ENCODE results near the gene CSRNP3. TPM values are rescaled to one million over a fixed set of nuclear protein-coding genes. Genes with fewer than 3 reads are reported as not detected.

Gene CSRNP3
- total RNA-seq, 4 donors from 2014 or later = 0.91 to 14.1 (median 1.7) TPM

GRCh38 chr2:165637396-165637795 lies 167.9 kb downstream of the CSRNP3 start:
- 86 to 87% methylated on average over 2 of the region's 2 CpGs for WGBS, 2 donors
- DNase-seq (ENCODE audit: low spot score in 2 of 2) = no peak

DNA sequence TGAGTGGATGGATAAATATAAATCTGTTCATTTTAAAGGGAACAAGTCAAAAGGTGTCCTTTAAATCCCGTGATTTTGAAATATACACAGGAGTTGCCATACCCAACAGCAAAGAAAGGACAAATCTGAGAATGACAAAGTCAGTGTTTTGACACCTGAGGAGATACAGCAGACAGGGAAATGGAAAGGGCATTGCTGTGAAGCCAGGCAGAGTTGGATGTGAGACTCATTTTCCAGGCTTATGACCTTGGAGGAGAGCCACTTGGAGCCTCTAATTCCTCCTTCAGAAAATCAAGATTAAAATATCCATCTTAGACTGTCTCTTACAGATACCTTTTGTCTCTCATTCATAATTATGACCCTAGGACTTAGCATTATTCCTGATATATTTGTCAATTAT lies 170.0 kb downstream of the CSRNP3 start:
- intact Hi-C loops (cut with DNase I; ENCODE audit: low total_unique reads) = no loop called here
- DNase-seq (ENCODE audit: low spot score in 2 of 2) = no peak
- WGBS, 2 donors = 90% methylated on average over 1 of the region's 1 CpG
- no peak overlapping the region for H3K4me3 ChIP-seq (ENCODE audit: low read depth, poor library complexity, severe bottlenecking)
- TF ChIP-seq, protein P1, sequence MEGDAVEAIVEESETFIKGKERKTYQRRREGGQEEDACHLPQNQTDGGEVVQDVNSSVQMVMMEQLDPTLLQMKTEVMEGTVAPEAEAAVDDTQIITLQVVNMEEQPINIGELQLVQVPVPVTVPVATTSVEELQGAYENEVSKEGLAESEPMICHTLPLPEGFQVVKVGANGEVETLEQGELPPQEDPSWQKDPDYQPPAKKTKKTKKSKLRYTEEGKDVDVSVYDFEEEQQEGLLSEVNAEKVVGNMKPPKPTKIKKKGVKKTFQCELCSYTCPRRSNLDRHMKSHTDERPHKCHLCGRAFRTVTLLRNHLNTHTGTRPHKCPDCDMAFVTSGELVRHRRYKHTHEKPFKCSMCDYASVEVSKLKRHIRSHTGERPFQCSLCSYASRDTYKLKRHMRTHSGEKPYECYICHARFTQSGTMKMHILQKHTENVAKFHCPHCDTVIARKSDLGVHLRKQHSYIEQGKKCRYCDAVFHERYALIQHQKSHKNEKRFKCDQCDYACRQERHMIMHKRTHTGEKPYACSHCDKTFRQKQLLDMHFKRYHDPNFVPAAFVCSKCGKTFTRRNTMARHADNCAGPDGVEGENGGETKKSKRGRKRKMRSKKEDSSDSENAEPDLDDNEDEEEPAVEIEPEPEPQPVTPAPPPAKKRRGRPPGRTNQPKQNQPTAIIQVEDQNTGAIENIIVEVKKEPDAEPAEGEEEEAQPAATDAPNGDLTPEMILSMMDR (IDR thresholded peaks at IDR 0.05) = no peak
- TF ChIP-seq POLR2A (IDR thresholded peaks at IDR 0.05) = no peak

More at GRCh38 chr2:165637396-165637795, 167.9 kb downstream of the CSRNP3 start:
- TF ChIP-seq, protein P1 (IDR thresholded peaks at IDR 0.05) = no peak
- TF ChIP-seq POLR2A (IDR thresholded peaks at IDR 0.05) = no peak
- intact Hi-C loops (cut with DNase I; ENCODE audit: low total_unique reads) = no loop called here
- no peak overlapping the region for H3K4me3 ChIP-seq (ENCODE audit: low read depth, poor library complexity, severe bottlenecking)

DNA sequence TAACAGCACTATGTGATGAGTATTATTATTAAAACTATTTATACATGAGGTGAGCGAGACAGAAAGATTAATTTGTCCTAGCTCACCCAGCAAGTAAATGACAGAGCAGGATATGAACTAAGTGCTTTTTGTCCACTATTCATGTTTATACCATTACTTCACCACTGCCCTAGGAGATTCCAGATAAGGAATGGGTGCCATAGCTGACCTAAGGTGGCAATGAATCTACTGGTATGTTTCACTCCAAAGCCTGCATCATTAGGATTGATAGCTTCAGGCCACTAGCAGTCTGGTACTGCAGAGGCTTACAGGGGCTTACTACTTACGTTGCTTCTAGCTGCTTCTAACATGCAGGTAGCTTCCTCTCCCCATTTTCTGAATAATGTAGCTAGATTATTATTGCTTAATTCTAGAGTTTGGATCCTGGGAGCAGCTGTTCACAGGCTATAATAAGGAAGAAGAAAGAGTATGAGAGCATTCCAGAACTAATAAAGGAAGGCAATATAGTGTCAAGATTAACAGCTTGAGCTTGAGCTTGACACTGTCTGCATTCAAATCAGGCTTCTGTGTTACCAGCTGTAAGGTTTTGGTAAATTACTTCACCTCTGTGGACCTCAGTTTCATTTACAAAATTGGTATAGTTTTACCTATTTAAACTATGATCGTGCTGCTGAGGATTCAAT lies 170.9 kb downstream of the CSRNP3 start:
- DNase-seq (ENCODE audit: low spot score in 2 of 2) = no peak
- TF ChIP-seq, protein P1 (IDR thresholded peaks at IDR 0.05) = no peak
- no peak for TF ChIP-seq POLR2A (IDR thresholded peaks at IDR 0.05)
- WGBS, 2 donors = 64 to 93% methylated on average over 3 of the region's 3 CpGs
- intact Hi-C loops (cut with DNase I; ENCODE audit: low total_unique reads) = no loop called here
- no peak overlapping the region for H3K4me3 ChIP-seq (ENCODE audit: low read depth, poor library complexity, severe bottlenecking)

DNA sequence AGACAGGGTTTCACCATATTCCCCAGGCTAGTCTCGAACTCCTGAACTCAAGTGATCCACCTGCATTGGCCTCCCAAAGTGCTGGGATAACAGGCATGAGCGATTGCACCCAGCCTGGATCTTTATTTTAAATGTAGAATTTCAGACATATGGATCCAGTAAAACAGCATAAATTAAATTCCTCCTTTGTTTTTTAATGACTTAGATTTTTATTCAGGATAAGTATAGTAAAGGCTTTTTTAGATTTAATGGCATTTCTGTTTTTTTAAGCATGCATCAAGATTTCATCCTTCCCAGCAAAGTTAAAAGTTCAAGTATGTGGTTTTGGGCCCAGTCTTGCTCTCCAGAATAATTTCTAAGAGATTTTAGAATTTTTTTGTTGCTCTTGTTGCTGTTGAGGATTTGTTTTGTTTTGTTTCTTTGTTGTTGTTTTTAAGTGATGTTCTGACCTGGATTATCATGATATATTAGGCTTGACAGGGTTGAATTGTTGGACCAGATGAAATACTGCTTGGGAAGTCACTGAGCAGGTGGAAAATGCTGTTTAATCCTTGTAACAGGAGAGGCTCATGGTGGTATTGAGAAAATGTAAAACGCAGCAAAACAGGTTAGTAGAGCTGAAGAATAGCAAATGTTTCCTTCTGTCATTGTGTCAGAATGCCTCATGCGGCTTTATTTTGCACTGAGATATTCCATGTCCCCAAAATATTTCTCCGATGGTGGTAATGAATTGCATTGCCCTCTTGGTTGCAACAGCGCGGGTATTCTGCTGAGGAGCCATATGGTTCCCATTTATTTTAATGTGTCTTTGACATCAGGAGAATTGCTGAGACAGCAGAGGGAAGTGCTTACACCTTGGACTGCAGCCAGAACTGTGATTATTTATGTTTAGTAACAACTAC lies 176.7 kb downstream of the CSRNP3 start:
- DNase-seq (ENCODE audit: low spot score in 2 of 2) = no peak
- TF ChIP-seq POLR2A (IDR thresholded peaks at IDR 0.05) = no peak
- TF ChIP-seq, protein P1 (IDR thresholded peaks at IDR 0.05) = no peak

DNA sequence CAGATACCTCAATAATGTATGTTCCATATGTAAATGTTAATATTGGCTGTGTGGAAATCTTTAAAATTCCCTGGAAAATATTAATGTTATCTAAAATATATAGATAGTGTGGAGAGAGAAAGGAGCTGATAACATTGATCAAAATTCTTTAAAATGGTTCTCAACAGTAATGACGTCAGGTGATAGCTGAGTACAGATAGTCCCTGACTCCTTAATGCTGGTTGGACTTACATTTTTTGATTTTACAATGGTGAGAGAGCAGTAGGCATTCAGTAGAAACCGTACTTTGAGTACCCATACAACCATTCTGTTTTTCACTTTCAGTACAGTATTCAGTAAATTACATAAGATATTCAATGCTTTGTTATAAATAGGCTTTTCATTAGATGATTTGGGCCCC lies 177.9 kb downstream of the CSRNP3 start:
- no peak for DNase-seq (ENCODE audit: low spot score in 2 of 2)
- TF ChIP-seq, protein P1 (IDR thresholded peaks at IDR 0.05) = no peak
- no peak for TF ChIP-seq POLR2A (IDR thresholded peaks at IDR 0.05)
- no peak overlapping the region for H3K4me3 ChIP-seq (ENCODE audit: low read depth, poor library complexity, severe bottlenecking)
- intact Hi-C loops (cut with DNase I; ENCODE audit: low total_unique reads) = no loop called here
- 91 to 94% methylated on average over 2 of the region's 2 CpGs for WGBS, 2 donors

More for the DNA sequence above, 176.7 kb downstream of the CSRNP3 start:
- intact Hi-C loops (cut with DNase I; ENCODE audit: low total_unique reads) = no loop called here
- no peak overlapping the region for H3K4me3 ChIP-seq (ENCODE audit: low read depth, poor library complexity, severe bottlenecking)
- 59 to 63% methylated on average over 7 of the region's 7 CpGs for WGBS, 2 donors
